ENCODE results near the gene CPXM1.
A peak's percentile ranks its signal among the peaks of the same experiment; 100 is the strongest.
"Not testable (repeated sequence)": the region's sequence is repeated elsewhere in the genome, so short reads cannot be mapped to it uniquely, and the experiment has no call there.

Gene CPXM1

DNA sequence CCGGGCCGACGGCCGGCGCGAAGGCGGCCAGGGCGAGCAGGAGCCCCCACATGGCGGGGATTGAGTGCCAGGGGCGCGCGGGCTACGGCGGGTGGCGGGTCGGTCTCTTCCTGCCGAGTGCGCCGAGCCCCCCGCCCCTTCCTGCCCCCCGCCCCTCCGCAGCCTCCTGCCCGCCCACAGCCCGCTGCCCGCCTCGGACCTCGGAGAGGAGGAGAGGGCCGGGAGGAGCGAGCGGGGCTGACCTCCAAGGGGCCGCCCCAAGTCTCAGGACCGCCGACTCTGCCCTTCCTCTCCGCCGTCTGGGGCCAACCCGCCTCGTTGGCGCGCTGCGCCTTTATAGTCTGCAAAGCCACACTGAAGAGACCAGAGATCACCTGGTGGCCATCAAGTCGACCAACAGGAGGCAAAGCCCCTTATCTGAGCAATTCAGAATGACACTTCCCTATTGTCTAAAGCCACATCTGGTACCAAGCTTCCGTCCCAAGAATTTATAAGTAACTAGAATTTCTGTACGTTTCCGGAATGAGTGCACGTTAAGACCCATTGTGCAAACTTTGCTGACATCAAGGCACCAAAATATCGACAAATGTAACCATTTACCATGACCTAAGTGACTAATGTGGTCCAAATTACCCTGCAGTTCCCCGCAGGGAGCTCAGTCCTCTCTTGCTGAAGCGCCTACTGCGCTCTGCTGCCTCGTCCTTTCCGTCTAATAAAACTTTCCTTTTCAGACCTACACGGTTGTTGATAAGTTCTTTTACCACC lies at the start of gene CPXM1:
CPXM1 (minus strand) TSS at position 107 of the 765 bp plus-strand sequence; CDS start at position 52, 55 bp downstream.
- no peak within 1 kb of the TSS for H3K27ac ChIP-seq
- no peak for DNase-seq (ENCODE audit: low read depth, low spot score)

GRCh38 chr20:2849529-2849928 lies 49.1 kb upstream of the CPXM1 start:
- no peak for DNase-seq (ENCODE audit: low read depth, low spot score)
- H3K27ac ChIP-seq: no peak overlapping the region

DNA sequence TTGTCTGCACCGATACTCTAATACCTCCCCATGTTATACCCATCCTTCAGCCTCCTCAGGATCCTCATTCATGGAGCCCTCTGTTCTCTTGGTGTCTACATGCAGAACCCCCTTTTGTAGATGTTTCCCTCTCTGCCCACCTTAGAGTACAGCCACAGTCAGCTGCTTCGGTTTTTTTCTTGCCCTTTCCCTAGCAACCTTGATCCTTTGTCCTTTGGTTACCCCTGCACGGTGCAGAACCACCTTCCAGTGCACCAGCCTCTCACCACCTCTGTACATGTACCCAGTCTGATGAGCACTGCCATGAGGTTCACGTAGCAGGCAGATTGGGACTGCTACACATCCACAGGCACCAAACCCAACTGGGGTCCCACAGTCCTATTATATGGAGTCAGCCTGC lies 47.4 kb upstream of the CPXM1 start:
- no peak for DNase-seq (ENCODE audit: low read depth, low spot score)
- no peak overlapping the region for H3K27ac ChIP-seq

DNA sequence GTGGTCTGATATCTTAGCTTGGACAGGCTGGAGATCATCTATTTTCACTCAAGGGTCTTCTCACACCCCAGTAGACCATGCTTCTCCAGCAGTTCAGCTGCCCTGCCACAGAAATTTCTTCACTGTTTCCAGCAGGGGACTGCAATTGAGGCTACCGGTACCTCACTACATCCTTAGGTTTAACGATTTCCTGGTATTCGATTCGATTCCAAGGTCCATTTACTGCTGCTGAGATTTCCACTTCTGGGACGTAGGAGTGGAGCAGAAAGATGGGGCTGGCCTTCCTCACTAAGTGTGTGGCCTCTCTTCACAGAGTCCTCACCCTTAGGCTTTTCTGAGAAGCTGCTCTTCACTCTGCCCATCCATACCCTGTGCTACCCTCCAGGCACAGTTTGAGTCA lies 46.3 kb upstream of the CPXM1 start:
- no peak overlapping the region for H3K27ac ChIP-seq
- no peak for DNase-seq (ENCODE audit: low read depth, low spot score)

- H3K27ac ChIP-seq: no peak overlapping the region
- no peak for DNase-seq (ENCODE audit: low read depth, low spot score)
Measured at GRCh38 chr20:2845607-2846006, 45.2 kb upstream of the CPXM1 start.

GRCh38 chr20:2840967-2841531 lies 40.6 kb upstream of the CPXM1 start:
- peak overlapping the region; percentile 54 for H3K27ac ChIP-seq
- DNase-seq (ENCODE audit: low read depth, low spot score): no peak

DNA sequence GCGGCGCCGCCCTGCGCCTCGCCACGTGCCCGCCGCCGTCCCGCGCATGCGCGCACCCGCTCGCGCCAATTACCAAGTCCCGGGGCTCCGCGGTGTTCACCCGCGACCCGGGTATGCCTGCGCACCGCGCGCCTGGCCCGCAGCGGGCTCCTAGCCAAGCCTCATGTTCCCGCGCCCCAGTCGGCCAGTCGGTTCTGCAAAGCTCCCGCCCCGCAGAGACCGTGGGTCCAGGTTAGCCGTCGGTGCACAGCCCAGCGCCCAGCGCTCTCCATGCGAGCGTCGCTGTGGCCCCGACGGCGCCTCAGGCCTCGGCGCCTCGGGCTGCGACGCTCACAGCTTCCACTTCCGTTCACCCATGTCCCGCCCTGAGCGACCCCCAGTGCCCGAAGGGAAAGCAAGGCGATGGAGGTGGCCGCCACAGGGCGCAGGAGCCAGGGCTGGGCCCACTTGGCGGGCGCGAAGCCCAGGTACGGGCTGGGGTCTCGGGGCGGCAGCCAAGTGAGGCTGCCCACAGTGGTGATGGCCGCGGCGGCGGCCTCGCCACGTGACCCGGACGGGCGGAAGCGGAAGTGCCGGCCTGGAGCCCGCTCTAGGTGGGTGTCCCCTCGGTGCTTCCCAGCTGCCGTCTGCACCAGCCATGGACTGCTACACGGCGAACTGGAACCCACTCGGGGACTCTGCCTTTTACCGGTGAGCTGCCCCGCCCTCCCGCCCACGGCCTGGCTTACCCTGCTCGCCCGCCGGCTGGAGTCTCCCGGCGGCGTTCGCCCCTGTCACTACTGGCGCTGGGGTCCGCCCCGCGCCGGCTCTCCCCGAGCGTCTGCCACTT lies 39.9 kb upstream of the CPXM1 start, which contains the start of the genes PCED1A and VPS16:
PCED1A (minus strand) TSS at position 518 of the 829 bp plus-strand sequence. CDS start 743 bp downstream, outside the sequence.
VPS16 (plus strand) TSS at position 608 of the 829 bp plus-strand sequence; CDS start at position 638, 30 bp downstream.
- peak within 1 kb of the TSS; percentile 54 for H3K27ac ChIP-seq
- no peak for DNase-seq (ENCODE audit: low read depth, low spot score)

- DNase-seq (ENCODE audit: low read depth, low spot score): no peak
- no peak overlapping the region for H3K27ac ChIP-seq
Measured at GRCh38 chr20:2839732-2840137, 39.3 kb upstream of the CPXM1 start.

GRCh38 chr20:2838847-2839671 lies 38.6 kb upstream of the CPXM1 start:
- no peak overlapping the region for H3K27ac ChIP-seq
- DNase-seq (ENCODE audit: low read depth, low spot score): no peak

DNA sequence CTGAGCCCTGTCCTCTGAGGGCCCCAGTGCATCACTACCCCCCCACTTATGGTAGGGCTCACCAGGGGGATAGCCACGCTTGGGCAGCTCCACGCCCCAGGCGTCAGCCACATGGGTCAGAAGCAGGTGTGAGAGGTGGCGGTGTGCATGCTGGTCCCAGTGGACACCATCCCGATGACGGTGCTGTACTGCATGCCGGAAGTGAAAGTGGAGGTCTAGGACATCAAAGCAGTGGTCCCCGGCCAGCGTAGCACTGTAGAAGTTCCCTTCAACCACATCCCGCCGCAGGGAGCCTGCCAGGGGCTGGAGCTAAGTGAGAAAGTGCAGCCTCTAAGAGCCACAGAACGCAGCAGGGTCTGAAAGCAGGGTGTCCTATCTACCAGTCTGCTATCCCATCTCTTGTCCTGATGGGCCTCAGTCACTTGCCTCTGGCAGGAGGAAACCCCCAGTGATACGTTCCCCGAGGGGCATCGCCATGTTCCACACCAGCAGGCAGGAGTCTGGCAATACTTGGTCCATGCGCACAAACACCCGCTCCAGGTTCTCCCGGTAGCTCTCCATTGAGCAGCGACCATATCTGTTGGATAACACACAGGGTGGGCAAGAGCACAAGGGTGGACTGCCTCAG lies 37.9 kb upstream of the CPXM1 start:
- H3K27ac ChIP-seq: no peak overlapping the region
- no peak for DNase-seq (ENCODE audit: low read depth, low spot score)

DNA sequence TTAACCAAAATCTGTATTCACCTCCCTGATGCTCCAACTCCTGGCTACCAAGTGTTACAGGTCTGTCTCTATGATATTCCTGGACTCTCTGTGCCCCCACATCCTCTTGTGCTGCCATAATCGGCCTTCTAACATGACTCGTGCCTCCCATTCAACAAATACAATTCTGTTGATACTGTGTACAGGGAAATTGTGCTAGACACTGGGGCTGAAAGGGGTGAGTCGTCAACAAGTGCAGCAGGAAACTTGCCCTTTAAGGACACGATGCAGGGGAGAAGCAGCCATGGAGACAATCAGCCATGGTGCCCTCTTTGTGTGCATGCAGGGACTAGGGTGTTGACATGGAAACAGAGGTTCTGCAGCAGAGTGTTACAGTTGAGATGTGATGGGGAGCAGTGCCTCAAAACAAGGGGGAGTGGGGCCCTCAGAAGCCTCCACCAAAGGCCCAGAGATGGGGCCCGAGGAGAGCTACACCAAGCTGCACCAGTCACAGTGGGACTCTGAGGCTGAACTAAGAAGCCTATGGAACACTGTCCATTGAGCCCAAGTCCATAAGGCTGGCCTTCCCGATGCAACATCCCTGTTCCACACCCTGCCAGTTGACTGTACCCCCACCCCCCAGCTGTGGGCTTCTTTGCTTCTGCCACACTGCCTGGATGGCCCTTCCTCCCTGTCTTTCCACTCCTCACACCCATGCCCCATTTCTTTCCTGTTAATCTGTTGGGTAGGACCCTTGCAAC lies 37.0 kb upstream of the CPXM1 start:
- no peak for DNase-seq (ENCODE audit: low read depth, low spot score)
- no peak overlapping the region for H3K27ac ChIP-seq

GRCh38 chr20:2836035-2836434 lies 35.6 kb upstream of the CPXM1 start:
- H3K27ac ChIP-seq: no peak overlapping the region
- DNase-seq (ENCODE audit: low read depth, low spot score): no peak

DNA sequence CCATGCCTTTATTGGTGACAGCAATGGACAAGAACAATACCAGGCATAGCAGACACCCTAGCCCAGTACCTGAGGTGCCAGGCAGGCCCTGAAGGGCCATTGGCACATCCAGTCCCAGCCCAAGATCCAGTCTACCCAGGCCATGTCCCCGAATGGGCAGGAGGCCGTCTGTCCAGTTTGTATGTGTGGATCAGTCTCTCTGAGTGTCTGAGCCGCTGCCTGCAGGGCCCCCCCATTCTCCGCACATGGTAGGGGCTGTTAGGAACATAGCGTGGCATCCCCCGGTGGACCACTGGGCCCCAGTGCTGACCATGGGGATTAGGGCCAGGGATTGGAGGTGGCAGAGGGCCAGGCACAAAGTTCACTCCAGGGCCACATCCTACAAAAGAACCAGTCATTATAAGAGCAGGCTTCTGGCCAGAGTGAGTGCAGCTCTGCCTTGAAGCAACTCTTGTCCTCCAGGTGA lies 34.9 kb upstream of the CPXM1 start:
- DNase-seq (ENCODE audit: low read depth, low spot score): no peak
- H3K27ac ChIP-seq: no peak overlapping the region

GRCh38 chr20:2834401-2835110 lies 34.1 kb upstream of the CPXM1 start:
- DNase-seq (ENCODE audit: low read depth, low spot score): no peak
- no peak overlapping the region for H3K27ac ChIP-seq

DNA sequence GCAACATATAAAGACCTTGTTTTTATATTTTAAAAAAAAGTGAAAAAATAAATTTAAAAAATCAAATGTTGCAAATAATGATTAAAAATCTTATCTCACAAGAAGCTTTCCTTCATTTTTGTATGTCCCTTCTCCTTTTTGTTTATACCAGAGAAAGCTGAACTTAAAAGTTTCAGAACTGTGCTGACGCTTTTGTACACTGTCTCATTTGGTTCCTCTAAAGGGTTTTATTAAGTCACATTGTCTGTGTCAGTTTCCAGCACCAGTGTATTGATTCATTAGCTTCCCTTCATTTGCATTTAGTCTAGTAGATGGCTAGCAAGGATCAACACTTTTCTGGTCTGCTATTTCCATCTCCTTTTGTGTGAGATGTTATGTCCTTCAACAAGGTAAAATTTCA lies 33.3 kb upstream of the CPXM1 start:
- no peak for DNase-seq (ENCODE audit: low read depth, low spot score)
- H3K27ac ChIP-seq: no peak overlapping the region

DNA sequence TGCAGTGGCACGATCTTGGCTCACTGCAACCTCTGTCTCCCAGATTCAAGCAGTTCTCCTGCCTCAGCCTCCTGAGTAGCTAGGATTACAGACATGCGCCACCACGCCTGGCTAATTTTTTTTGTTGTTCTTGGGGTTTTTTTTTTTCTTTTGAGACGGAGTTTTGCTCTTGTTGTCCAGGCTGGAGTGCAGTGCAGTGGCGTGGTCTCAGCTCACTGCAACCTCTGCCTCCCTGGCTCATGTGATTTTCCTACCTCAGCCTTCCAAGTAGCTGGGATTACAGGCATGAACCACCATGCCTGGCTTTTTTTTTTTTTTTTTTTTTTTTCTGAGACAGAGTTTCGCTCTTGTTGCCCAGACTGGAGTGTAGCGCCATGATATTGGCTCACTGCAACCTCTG lies 30.8 kb upstream of the CPXM1 start:
- not testable (repeated sequence) for DNase-seq (ENCODE audit: low read depth, low spot score); H3K27ac ChIP-seq

DNA sequence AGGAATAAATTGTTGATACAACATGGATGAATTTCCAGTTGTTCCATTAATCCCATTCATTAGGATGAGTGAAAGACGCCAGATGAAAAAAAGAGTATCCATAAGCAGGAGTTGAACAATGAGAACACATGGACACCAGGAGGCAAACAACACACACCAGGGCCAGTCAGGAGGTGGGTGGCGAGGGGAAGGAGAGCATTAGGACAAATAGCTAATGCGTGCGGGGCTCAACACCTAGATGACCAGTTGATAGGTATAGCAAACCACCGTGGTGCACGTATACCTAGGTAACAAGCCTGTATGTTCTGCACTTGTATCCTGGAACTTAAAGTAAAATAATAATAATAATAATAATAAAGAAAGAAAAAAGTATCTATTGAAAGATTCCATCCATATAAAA lies 28.9 kb upstream of the CPXM1 start:
- no peak for DNase-seq (ENCODE audit: low read depth, low spot score)
- H3K27ac ChIP-seq: no peak overlapping the region

GRCh38 chr20:2826655-2827054 lies 26.2 kb upstream of the CPXM1 start:
- H3K27ac ChIP-seq: no peak overlapping the region
- DNase-seq (ENCODE audit: low read depth, low spot score): no peak

All from epithelial cell of prostate (primary cell).